ENCODE results near the gene PDE11A.

Gene PDE11A

GRCh38 chr2:177753682-177754491 lies 318.7 kb downstream of the PDE11A start:
- peak; percentile 50 for DNase-seq

DNA sequence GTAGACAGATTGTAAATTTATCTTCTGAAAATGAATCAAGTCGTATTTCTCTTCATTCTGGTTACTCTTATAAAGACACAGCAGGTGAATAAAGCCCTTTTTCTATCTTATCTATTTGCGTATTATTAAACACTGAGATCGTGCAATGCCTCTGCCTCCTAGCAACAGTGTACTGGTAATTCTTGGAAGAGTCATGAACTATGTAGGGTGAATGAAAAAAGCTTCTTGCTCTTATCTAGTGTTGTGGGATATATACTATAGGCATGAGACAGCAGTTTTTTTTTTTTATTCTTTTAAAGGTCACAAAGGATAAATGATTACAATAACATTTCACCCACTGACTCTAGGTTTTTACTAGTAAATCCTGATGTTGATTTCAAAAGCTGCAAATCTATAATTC lies 324.2 kb downstream of the PDE11A start:
- no peak for DNase-seq

GRCh38 chr2:177747384-177747783 lies 325.2 kb downstream of the PDE11A start:
- DNase-seq: no peak

- no peak for DNase-seq
Measured at GRCh38 chr2:177746358-177746757, 326.2 kb downstream of the PDE11A start.

- DNase-seq: no peak
Measured at GRCh38 chr2:177745531-177745930, 327.0 kb downstream of the PDE11A start.

- DNase-seq: no peak
Measured at GRCh38 chr2:177742851-177743250, 329.7 kb downstream of the PDE11A start.

GRCh38 chr2:177741866-177742265 lies 330.7 kb downstream of the PDE11A start:
- no peak for DNase-seq

DNA sequence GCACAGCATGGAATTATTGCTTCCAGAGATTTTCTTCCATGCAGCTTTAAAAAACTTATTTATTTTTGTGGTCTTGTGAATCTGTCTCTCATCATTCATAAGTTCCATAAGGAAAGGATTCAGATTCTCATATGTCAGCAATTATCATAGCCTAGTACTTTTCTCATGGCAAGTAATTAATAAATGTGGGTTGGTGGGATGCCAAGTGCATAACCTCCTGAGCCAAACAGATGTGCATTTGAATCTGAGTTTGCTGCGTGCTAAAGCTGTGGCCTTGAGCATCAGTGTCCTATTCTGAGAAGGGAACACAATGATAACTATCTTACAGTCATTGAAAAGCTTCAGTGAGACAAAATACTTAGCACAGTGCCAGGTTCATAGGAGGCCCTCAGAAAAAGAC lies 331.9 kb downstream of the PDE11A start:
- DNase-seq: no peak

- DNase-seq: no peak
Measured at GRCh38 chr2:177738461-177739235, 333.9 kb downstream of the PDE11A start.

DNA sequence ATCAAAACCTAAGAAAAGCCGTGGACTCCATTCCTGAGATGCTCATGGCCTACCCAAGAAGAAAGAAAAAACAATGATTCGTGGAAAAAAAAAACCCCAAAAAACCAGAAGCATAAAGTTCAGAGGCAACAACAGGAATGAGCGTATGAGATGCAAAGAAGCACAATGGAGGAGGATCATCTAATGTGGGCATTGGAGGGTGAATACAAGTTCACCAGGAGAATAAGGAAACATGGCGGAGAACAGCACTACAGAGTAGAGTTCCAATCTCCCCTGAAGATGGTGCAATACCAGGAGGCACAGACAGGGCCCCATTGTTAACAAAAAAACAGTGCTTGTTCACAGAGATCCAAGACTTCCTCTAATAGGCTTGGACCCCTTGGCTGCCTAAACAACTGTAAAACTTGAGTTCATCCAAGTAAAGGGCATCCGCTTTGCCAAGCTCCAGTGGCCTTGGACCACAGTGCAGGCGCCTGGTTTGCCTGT lies 337.2 kb downstream of the PDE11A start:
- no peak for DNase-seq

GRCh38 chr2:177733322-177733855 lies 339.2 kb downstream of the PDE11A start:
- no peak for DNase-seq

DNA sequence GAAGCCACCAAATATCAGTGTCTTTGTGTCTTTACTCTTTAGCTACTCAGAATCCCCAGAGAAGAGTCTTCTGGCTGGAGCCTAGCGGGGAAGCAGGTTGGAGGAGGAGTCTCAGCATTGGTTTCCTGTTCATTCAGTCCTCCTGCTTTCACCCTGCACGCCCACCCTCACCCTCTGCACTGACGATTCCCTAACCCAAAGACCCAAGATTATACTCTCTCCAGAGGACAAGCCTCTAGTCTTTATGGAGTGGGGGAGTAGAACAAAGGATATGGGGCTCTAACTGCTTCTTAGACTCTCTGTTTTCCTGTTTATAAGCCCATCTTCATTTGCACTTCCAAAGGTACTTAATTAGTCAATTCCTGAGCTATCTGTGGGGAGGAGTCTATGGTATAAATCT lies 341.2 kb downstream of the PDE11A start:
- DNase-seq: no peak

- DNase-seq: peak; percentile 5
Measured at GRCh38 chr2:177730792-177731191, 341.8 kb downstream of the PDE11A start.

- no peak for DNase-seq
Measured at GRCh38 chr2:177730363-177730762, 342.2 kb downstream of the PDE11A start.

DNA sequence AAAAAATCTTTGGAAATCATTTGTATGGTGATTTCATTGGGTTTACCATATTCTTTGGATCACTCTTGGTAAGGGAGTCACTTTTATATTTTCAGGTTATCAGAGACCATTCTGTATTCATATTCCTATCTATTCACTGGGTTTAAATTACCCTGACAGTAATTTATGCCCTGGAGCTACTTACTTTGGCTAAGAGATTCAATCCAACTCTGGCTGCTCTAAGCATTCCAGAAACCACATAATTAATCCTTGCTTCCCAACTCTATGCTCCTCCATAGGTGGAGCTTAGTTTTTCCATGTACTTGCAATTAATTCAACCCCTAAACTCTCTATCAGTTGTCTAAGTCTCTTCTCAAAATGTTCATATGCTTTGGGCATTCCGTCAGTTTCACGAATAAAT lies 343.7 kb downstream of the PDE11A start:
- DNase-seq: no peak

- no peak for DNase-seq
Measured at GRCh38 chr2:177728399-177728765, 344.2 kb downstream of the PDE11A start.

- no peak for DNase-seq
Measured at GRCh38 chr2:177727577-177728398, 344.8 kb downstream of the PDE11A start.

GRCh38 chr2:177726931-177727348 lies 345.6 kb downstream of the PDE11A start:
- no peak for DNase-seq

GRCh38 chr2:177724398-177725287 lies 347.9 kb downstream of the PDE11A start:
- DNase-seq: peak; percentile 25

- no peak for DNase-seq
Measured at GRCh38 chr2:177723235-177723634, 349.3 kb downstream of the PDE11A start.

- DNase-seq: no peak
Measured at GRCh38 chr2:177721818-177722567, 350.6 kb downstream of the PDE11A start.
